ENCODE data around the gene CETP.
"Not testable (repeated sequence)": the region's sequence is repeated elsewhere in the genome, so short reads cannot be mapped to it uniquely, and the experiment has no call there.

CETP gene

DNA sequence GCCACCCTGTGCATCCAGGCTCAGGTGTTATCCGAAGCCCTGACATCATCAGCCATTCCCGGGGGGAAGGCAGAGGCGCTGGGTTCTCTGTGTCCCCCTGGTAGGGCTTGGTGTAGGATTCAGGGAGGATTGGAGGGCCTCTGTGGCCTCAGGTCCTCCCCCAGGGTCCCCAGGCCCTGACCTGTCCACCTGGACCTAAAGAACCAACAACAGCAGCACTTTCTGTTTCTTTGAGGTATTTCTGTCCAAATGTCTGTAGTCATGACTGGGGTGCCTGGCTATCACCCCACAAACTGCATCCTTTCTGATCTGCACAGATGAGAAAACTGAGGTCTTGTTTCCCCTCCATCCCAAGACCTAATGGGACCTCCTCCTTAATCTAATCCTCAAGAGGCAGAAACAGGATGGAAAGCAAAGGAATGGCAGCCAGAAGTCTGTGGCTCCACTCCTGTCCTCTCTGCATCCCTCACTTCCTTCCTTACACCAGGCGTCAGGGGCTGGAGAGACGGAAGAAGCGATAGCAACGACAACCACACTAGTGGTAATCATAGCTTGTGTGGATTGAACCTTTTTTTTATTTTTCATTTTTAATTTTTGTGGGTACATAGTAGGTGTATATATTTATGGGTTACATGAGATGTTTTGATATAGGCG lies 39.4 kb downstream of the CETP start:
- no peak for DNase-seq

DNA sequence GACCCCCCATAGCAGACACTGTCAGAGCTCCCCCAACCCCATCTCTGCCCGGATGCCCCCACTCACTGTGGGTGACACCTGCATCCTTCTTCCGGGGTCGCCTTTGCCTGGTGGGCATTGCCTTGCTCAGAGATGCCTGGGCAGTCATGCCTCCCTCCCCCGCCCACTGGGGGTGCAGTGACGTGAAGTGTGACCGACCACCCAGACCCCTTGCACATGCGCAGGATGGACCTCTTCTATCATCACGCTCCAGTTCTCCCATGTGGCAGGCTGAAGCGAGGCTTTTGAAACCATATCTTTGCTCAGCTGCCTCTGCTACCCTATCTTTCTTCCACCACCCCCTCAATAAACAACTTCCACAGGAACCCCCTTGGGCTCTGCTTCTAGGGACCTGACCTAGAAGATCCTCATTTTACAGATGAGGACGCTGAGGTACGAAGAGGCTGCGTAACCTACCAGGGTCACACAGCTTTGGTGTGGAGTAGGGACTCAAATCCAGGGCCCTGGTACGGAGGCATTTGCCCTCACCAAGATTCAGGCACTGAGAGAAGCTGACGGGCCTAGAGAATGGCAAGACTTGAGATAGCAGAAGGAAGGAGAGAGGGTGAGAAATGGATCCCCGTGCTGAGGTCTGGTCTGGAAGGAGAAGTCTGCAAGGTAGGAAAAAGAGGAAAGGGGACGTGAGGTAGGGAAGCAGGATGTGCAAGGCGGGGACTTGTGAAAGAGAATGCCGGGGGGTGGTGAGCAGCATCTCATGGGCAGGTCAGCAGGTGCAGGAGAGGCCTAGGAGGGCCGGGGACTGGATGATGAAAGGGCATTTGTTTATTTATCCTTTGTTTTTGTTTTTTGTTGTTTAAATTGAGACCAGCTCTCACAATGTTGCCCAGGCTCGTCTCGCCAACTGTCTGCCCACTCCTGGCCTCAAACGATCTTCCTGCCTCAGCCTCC lies 42.0 kb downstream of the CETP start:
- DNase-seq, result no peak

- DNase-seq, result no peak
Observed at GRCh38 chr16:57004387-57005250, 42.9 kb downstream of the CETP start.

GRCh38 chr16:57005597-57005996 lies 43.8 kb downstream of the CETP start:
- DNase-seq, result not testable (repeated sequence)

- no peak for DNase-seq
Observed at GRCh38 chr16:57007050-57007449, 45.3 kb downstream of the CETP start.

- no peak for DNase-seq
Observed at GRCh38 chr16:57007530-57007929, 45.8 kb downstream of the CETP start.

- DNase-seq, result no peak
Observed at GRCh38 chr16:57008440-57008839, 46.7 kb downstream of the CETP start.

DNA sequence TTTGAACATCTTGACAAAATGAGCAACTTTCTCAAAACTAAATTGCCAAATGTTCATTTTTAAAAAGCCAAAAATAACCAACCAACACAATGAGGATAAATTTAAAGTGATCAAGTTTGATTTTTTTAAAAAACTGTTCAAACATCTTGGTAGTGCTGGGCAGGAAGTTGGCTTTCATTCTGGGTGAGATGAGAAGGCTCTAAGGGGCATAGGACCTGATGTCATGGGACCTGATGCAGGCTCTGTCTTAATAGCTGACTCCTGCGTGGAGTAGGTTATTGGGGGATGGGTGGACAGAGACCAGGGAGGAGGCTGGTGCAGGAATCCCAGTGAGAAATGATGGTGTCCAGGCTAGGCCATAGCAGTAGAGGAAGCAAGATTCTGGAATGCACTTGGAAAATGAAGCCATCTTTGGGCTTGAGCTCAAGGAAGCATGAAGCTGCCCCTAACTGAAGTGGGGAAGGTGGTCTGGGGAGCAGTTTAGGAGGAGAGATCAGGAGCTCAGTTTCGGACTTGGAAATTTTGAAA lies 48.0 kb downstream of the CETP start:
- no peak for DNase-seq

GRCh38 chr16:57012353-57012752 lies 50.6 kb downstream of the CETP start:
- no peak for DNase-seq

- DNase-seq, result no peak
Observed at GRCh38 chr16:57013229-57013628, 51.5 kb downstream of the CETP start.

DNA sequence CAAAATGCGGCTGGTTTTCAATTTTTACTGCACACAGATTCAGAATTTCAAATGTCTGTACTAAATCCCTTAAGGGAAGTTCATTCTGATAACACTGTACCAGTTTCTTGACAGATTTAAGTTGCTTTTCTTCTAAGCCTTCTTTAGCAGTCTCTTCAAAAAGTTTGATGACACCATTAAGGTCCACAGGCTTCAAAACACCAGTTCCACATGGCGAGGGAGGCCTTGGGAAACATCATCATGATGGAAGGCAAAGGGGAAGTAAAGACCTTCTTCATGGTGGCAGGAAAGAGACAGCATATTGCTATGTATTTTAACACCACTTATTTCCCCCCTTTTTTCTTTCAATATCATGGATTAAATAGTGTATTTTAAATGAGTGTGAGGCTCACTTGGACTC lies 52.2 kb downstream of the CETP start:
- DNase-seq, result no peak

DNA sequence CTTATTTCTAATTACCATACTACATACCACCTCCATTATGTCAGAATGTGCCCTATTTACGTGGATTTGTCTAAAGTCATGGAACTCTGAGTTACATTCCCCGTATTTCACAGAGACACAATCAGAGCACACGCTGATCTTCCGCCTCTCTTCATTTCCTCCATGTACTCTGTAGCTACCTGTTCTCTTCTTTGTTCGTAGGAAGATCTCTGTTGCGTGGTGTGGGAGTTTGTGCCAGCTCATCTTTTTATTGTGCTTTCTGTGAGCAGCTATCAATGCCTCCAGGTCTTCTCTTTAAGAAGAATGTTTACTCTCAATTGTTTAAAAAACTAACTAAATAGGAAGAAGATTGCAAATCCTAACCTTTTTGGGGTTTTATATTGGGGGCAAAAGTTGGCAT lies 54.6 kb downstream of the CETP start:
- DNase-seq, result no peak

GRCh38 chr16:57016831-57017230 lies 55.1 kb downstream of the CETP start:
- DNase-seq, result no peak

- no peak for DNase-seq
Observed at GRCh38 chr16:57017251-57017650, 55.5 kb downstream of the CETP start.

- DNase-seq, result no peak
Observed at GRCh38 chr16:57019746-57020145, 58.0 kb downstream of the CETP start.

DNA sequence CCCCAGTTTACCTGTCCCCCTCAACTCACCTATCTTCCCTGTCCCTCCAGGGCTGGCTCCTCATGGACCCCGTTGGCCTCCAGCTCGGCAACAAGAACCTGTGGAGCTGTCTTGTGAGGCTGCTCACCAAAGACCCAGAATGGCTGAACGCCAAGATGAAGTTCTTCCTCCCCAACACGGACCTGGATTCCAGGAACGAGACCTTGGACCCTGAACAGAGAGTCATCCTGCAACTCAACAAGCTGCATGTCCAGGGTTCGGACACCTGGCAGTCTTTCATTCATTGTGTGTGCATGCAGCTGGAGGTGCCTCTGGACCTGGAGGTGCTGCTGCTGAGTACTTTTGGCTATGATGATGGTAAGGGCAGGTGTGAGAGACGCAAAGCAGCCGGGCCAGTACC lies 58.9 kb downstream of the CETP start:
- no peak for DNase-seq

GRCh38 chr16:57021757-57022156 lies 60.0 kb downstream of the CETP start:
- DNase-seq, result no peak

DNA sequence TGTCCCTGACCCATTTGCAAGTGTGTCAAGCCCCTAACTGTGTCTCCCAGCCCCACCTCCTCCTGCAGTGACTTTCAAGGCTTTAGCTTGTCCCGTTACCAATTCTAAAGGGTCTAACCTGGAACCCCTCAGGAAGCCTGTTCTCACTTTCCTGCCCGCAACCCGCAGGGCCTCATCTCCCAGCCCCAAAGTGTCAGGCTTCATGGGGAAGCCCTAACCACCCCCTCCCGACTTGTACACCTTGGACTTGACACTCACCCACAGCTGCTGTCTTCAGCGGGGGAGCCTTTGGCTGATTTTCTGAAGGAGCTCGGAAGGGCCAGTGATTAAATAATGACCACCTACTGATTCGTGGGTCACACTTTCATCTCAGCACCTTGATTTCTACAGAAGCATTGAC lies 60.7 kb downstream of the CETP start:
- no peak for DNase-seq

GRCh38 chr16:57023541-57024249 lies 61.9 kb downstream of the CETP start:
- no peak for DNase-seq

DNA sequence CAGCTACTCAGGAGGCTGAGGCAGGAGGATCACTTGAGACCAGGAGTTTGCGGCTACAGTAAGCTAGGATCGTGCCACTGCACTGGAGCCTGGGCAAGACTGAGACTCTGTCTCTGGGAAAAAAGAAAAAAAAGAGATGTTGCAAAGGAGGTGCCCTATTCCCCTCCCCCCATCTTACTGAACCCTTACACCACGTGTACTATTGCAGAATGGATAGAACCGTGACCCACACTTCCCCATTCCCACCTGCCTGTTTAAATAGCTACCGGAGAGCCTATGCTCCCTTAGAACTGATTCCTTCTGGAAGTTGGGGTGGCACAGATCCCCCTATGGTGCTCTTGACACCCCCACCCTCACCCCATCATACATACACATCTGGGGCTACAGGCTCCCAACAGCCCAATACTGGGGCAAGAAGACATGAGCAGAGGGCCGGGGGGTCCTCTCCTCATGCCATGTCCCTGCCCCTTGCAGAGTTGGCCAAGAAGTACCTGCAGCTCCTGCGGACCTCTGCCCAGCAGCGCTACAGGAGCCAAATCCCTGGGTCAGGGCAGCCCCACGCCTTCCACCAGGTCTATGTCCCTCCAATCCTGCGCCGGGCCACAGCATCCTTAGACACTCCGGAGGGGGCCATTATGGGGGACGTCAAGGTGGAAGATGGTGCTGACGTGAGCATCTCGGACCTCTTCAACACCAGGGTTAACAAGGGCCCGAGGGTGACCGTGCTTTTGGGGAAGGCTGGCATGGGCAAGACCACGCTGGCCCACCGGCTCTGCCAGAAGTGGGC lies 63.3 kb downstream of the CETP start:
- no peak for DNase-seq

GRCh38 chr16:57025941-57026777 lies 64.4 kb downstream of the CETP start:
- peak; percentile 43 for DNase-seq

Measured in hematopoietic multipotent progenitor cell treated with erythropoietin and hydrocortisone succinate and interleukin-3 and kit ligand, for 8 days (in vitro differentiated cells).